Measurements from ENCODE around the gene GALR2. TPM values are rescaled to one million over a fixed set of nuclear protein-coding genes. Genes with fewer than 3 reads are reported as not detected.

GALR2 gene
- total RNA-seq, 1 donor from 2014 or later = not detected

DNA sequence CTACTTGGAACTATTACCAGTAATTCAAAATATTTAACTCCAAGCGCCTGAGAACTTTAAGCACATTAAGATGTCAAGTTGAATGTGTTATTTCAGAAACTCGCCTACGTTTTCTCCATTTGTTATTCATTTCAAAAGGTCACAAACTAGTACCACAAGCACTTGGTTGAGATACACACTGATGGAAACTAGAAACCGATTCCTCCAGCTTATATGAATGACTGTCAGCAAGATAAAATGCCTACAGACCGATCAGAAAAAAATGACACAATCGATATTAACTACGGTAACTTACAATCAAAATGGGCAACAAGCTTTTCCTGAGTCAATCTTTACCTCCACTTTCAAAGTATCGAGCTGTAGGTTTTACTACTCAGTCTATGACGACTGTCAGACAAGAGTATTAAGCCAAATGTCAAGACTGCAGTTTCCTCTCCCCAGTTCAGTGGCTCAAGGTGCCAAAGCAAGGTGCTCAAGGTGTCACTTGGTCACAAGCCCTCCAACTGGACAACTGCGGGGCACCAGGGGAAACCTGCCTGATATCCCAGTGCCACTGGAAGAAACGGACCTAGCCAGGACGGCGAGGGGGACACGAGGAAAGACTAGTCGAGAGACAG, 2.9 kb upstream of the GALR2 start:
- H3K27me3 Mint-ChIP-seq (ENCODE audit: low read depth) = peaks cover 37% of the 10 kb centered on the region
- peak overlapping the region; percentile 96 for H3K27ac Mint-ChIP-seq (ENCODE audit: unreplicated experiment)
- peaks cover 4% of the 10 kb centered on the region for H3K36me3 Mint-ChIP-seq (ENCODE audit: low read depth)
- DNase-seq (ENCODE audit: low read depth, low spot score) = no peak
- H3K9me3 Mint-ChIP-seq = no peaks in the 10 kb centered on the region
- H3K4me3 Mint-ChIP-seq = peak overlapping the region; percentile 91
- H3K4me1 Mint-ChIP-seq = peaks cover 35% of the 10 kb centered on the region
- TF ChIP-seq, protein P1, sequence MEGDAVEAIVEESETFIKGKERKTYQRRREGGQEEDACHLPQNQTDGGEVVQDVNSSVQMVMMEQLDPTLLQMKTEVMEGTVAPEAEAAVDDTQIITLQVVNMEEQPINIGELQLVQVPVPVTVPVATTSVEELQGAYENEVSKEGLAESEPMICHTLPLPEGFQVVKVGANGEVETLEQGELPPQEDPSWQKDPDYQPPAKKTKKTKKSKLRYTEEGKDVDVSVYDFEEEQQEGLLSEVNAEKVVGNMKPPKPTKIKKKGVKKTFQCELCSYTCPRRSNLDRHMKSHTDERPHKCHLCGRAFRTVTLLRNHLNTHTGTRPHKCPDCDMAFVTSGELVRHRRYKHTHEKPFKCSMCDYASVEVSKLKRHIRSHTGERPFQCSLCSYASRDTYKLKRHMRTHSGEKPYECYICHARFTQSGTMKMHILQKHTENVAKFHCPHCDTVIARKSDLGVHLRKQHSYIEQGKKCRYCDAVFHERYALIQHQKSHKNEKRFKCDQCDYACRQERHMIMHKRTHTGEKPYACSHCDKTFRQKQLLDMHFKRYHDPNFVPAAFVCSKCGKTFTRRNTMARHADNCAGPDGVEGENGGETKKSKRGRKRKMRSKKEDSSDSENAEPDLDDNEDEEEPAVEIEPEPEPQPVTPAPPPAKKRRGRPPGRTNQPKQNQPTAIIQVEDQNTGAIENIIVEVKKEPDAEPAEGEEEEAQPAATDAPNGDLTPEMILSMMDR (conservative IDR thresholded peaks at IDR 0.05) = no peak

DNA sequence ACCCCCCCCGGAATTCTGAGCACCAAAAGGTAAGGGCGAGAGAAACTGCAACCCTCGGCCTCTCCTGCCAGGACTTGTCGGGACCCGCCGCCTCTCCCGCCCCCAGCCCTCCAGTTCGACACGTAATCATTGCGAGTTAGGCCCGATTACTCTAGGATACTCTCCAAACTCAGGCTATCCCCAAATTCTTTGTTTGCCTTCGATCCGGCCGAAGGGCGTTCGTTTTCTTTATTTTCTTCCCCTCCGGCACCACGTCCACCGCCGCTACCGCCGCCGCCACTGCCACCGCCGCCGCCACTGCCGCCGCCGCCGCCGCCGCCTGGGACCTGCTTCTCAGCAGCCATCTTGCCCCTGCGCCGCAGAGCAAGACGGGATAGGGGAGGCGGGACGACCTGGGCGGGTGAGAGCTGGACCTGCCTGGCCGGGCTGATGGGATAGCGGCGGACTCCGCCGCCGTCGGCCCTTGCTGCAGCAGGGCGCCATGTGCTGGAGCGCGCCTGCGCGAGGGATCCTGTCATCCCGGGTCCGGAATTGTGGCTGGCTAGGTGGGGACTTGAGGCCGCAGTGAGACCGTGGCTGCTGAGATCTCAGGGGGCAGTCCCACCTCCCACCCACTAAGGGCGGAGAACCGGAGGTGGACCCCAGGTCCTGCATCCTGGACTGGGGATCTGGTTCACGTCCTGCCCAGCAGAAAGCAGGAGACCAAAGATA, 2.3 kb upstream of the GALR2 start, which contains the start of gene SRP68:
TSS of gene SRP68 (minus strand) at position 370 of the 711 bp plus-strand sequence. CDS start at position 344, 26 bp downstream.
- Mint-ChIP-seq H3K36me3 (ENCODE audit: low read depth) (no peaks in the 10 kb centered on the region), H3K4me3 (peak within 1 kb of the TSS; percentile 91), H3K4me1 (peaks cover 35% of the 10 kb centered on the region), H3K9me3 (no peaks in the 10 kb centered on the region), H3K27ac (ENCODE audit: unreplicated experiment) (peak within 1 kb of the TSS; percentile 96), H3K27me3 (ENCODE audit: low read depth) (peaks cover 43% of the 10 kb centered on the region)
- peak; percentile 88 for DNase-seq (ENCODE audit: low read depth, low spot score)
- TF ChIP-seq, protein P1 (conservative IDR thresholded peaks at IDR 0.05) = no peak

DNA sequence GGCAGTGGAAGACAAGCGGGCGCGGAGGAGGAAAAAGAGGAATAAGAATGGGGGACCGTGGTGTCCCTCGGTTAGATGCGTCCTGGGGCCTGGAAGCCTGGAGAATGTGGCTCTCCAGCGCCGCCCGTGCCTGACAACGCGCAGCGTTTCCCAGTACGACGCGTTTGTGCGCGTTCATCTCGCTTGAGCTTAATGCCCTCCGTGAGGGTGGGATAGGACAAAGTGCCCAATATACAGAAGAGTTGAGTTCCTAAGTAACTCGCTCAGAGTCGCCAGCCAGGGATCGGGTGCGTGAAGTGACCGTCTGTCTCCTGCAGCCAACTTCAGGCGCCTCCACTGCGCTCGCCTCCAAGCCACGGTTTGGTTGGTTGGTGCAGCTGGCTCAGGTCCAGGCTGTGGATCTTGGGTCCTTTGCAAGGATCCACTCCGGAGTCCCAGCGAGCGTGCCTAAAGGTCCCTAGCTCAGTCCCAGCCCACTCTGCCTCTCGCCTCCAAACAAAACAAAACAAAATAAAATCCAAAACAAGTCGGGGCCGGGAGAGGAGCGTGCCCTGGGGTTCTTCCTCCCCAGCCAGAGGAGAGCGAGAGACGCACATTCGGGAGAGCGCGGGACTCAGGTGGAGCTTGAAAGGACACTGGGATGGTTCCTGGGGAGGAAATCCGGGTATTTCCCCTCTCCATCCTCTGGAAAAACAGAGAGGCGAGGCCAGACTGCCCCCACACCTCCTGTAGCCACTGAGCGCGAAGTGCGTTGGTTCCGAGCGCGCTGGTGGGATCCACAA, 974 bp downstream of the GALR2 start:
- TF ChIP-seq, protein P1 (conservative IDR thresholded peaks at IDR 0.05) = no peak
- Mint-ChIP-seq H3K4me1 (peaks cover 37% of the 10 kb centered on the region), H3K9me3 (no peaks in the 10 kb centered on the region), H3K27ac (ENCODE audit: unreplicated experiment) (no peak overlapping the region), H3K27me3 (ENCODE audit: low read depth) (peaks cover 76% of the 10 kb centered on the region), H3K36me3 (ENCODE audit: low read depth) (no peaks in the 10 kb centered on the region), H3K4me3 (peak overlapping the region; percentile 78)
- DNase-seq (ENCODE audit: low read depth, low spot score) = peak; percentile 20

- no peak for DNase-seq (ENCODE audit: low read depth, low spot score)
- Mint-ChIP-seq H3K36me3 (ENCODE audit: low read depth) (no peaks in the 10 kb centered on the region), H3K4me1 (peaks cover 35% of the 10 kb centered on the region), H3K9me3 (no peaks in the 10 kb centered on the region), H3K27ac (ENCODE audit: unreplicated experiment) (no peak overlapping the region), H3K4me3 (no peak overlapping the region), H3K27me3 (ENCODE audit: low read depth) (peaks cover 82% of the 10 kb centered on the region)
- TF ChIP-seq, protein P1 (conservative IDR thresholded peaks at IDR 0.05) = no peak
Measured at GRCh38 chr17:76076146-76076764, 1.7 kb downstream of the GALR2 start.
